Neural progenitor cell (in vitro differentiated cells): ENCODE data around the gene PIGV. TPM values are rescaled to one million over a fixed set of nuclear protein-coding genes. Genes with fewer than 3 reads are reported as not detected.

Experiments
- DNase-seq: peaks from one replicate; pipeline ENCODE4 v3.0.0-alpha.2; 2016; ENCODE audit warnings: low spot score
- H2AFZ ChIP-seq: fragments of 200-600 bp; sonication (generic); replicated peaks from 2 replicates; pipeline ENCODE4 v1.6.1; 2016; ENCODE audit warnings: antibody characterized with exemption
- H3F3A ChIP-seq: fragments of 200-600 bp; sonication (generic); 2 replicates; pipeline ENCODE4 v1.6.1; 2016; ENCODE audit warnings: antibody characterized with exemption, low read depth
- H3K27ac ChIP-seq: fragments of 200-600 bp; sonication (generic); 2 replicates; pipeline ENCODE4 v1.5.1; 2016; ENCODE audit warnings: mild to moderate bottlenecking
- H3K27me3 ChIP-seq: fragments of 200-600 bp; sonication (generic); 2 replicates; pipeline ENCODE4 v1.6.1; 2016; ENCODE audit warnings: mild to moderate bottlenecking, moderate library complexity
- H3K36me3 ChIP-seq: fragments of 200-600 bp; sonication (generic); 2 replicates; pipeline ENCODE4 v1.5.1; 2016
- H3K4me1 ChIP-seq: fragments of 200-600 bp; sonication (generic); 2 replicates; pipeline ENCODE4 v1.6.1; 2016; ENCODE audit warnings: mixed run types
- H3K4me2 ChIP-seq: fragments of 200-600 bp; sonication (generic); 2 replicates; pipeline ENCODE4 v1.6.1; 2016
- H3K4me3 ChIP-seq: fragments of 200-600 bp; sonication (generic); 2 replicates; pipeline ENCODE4 v1.5.1; 2016
- H3K79me2 ChIP-seq: fragments of 200-600 bp; sonication (generic); 2 replicates; pipeline ENCODE4 v1.6.1; 2016; ENCODE audit warnings: low read depth
- H3K9ac ChIP-seq: fragments of 200-600 bp; sonication (generic); 2 replicates; pipeline ENCODE4 v1.6.1; 2016
- H3K9me3 ChIP-seq: fragments of 200-600 bp; sonication (generic); 2 replicates; pipeline ENCODE4 v1.5.1; 2016; ENCODE audit warnings: low read depth
- H4K20me1 ChIP-seq: fragments of 200-600 bp; sonication (generic); 2 replicates; pipeline ENCODE4 v1.6.1; 2016; ENCODE audit warnings: low read depth
- H3K27ac Mint-ChIP-seq: 3 replicates; pipeline ENCODE4 v1.8.0; 2021; ENCODE audit warnings: mixed read lengths
- H3K27me3 Mint-ChIP-seq: 2 replicates; pipeline ENCODE4 v1.8.0; 2022; ENCODE audit warnings: low read depth, mild to moderate bottlenecking, inconsistent platforms, moderate library complexity, mixed read lengths; ENCODE audit not compliant: insufficient read depth
- H3K36me3 Mint-ChIP-seq: 3 replicates; pipeline ENCODE4 v1.8.0; 2021; ENCODE audit warnings: mixed read lengths
- H3K4me1 Mint-ChIP-seq: 3 replicates; pipeline ENCODE4 v1.8.0; 2021; ENCODE audit warnings: mixed read lengths
- H3K4me3 Mint-ChIP-seq: 3 replicates; pipeline ENCODE4 v1.8.0; 2021; ENCODE audit warnings: mild to moderate bottlenecking, moderate library complexity, mixed read lengths
- H3K9me3 Mint-ChIP-seq: 3 replicates; pipeline ENCODE4 v1.8.0; 2020; ENCODE audit warnings: mixed read lengths
- CTCF ChIP-seq: fragments of 200-600 bp; sonication (generic); IDR thresholded peaks from 2 replicates; pipeline ENCODE4 v1.5.1; 2017; ENCODE audit warnings: antibody characterized with exemption, mild to moderate bottlenecking
- EZH2 ChIP-seq: fragments of 200-600 bp; sonication (generic); IDR thresholded peaks from 2 replicates; pipeline ENCODE4 v1.6.1; 2017; ENCODE audit warnings: antibody characterized with exemption, mild to moderate bottlenecking, moderate library complexity
- EZH2phosphoT487 ChIP-seq: fragments of 200-600 bp; sonication (generic); IDR thresholded peaks from 2 replicates; pipeline ENCODE4 v1.6.1; 2017; ENCODE audit warnings: antibody characterized with exemption
- total RNA-seq: library from RNA; depleted of rRNA; stranded (reverse); fragments of >200 nt; gene quantifications from 2 replicates; pipeline ENCODE4 v1.2.3, GENCODE V29; 2015; ENCODE audit warnings: low replicate concordance

Gene PIGV
- total RNA-seq, 1 donor from 2014 or later: 19.4 TPM

GRCh38 chr1:26775666-26776065 is 12.1 kb upstream of the PIGV start:
- Histone ChIP-seq H3K4me1 (no peaks in the 10 kb centered on the region), H3F3A (peaks cover 15% of the 10 kb centered on the region), H3K9ac (no peak overlapping the region), H3K79me2 (peaks cover 23% of the 10 kb centered on the region), H3K4me2 (no peak overlapping the region), H3K27me3 (no peaks in the 10 kb centered on the region), H3K9me3 (no peaks in the 10 kb centered on the region), H2AFZ (no peak overlapping the region), H3K4me3 (no peak overlapping the region), H3K27ac (no peak overlapping the region), H4K20me1 (peaks cover 45% of the 10 kb centered on the region), H3K36me3 (peaks cover 10% of the 10 kb centered on the region)
- Mint-ChIP-seq H3K4me1 (peaks cover 3% of the 10 kb centered on the region), H3K4me3 (no peak overlapping the region), H3K27ac (no peak overlapping the region), H3K36me3 (peaks cover 66% of the 10 kb centered on the region), H3K27me3 (peaks cover 5% of the 10 kb centered on the region), H3K9me3 (no peaks in the 10 kb centered on the region)
- no peak for DNase-seq
- TF ChIP-seq EZH2: no peak
- TF ChIP-seq EZH2phosphoT487: no peak
- TF ChIP-seq CTCF: no peak

- no peak overlapping the region for H3K27ac Mint-ChIP-seq
- H3K9me3 ChIP-seq: no peaks in the 10 kb centered on the region
- H3K4me2 ChIP-seq: no peak overlapping the region
- no peak overlapping the region for H3K4me3 ChIP-seq
- H3K27me3 Mint-ChIP-seq: peaks cover 7% of the 10 kb centered on the region
- peaks cover 66% of the 10 kb centered on the region for H4K20me1 ChIP-seq
- H3K79me2 ChIP-seq: peaks cover 33% of the 10 kb centered on the region
- no peaks in the 10 kb centered on the region for H3K27me3 ChIP-seq
- no peak overlapping the region for H3K4me3 Mint-ChIP-seq
- no peak for TF ChIP-seq EZH2phosphoT487
- TF ChIP-seq CTCF: no peak
- TF ChIP-seq EZH2: no peak
- H3K27ac ChIP-seq: no peak overlapping the region
- H3K4me1 ChIP-seq: peaks cover 10% of the 10 kb centered on the region
- peaks cover 14% of the 10 kb centered on the region for H3K36me3 ChIP-seq
- H2AFZ ChIP-seq: no peak overlapping the region
- no peaks in the 10 kb centered on the region for H3K9me3 Mint-ChIP-seq
- no peak overlapping the region for H3K9ac ChIP-seq
- DNase-seq: no peak
- H3K4me1 Mint-ChIP-seq: peaks cover 25% of the 10 kb centered on the region
- peaks cover 49% of the 10 kb centered on the region for H3K36me3 Mint-ChIP-seq
- H3F3A ChIP-seq: peaks cover 50% of the 10 kb centered on the region
Observed at GRCh38 chr1:26779098-26779668, 8.6 kb upstream of the PIGV start.

GRCh38 chr1:26780344-26780957 is 7.3 kb upstream of the PIGV start:
- no peak overlapping the region for H3K27ac ChIP-seq
- Mint-ChIP-seq H3K4me1 (peaks cover 36% of the 10 kb centered on the region), H3K27me3 (peaks cover 4% of the 10 kb centered on the region), H3K27ac (no peak overlapping the region), H3K36me3 (peaks cover 36% of the 10 kb centered on the region), H3K9me3 (no peaks in the 10 kb centered on the region), H3K4me3 (no peak overlapping the region)
- H3K79me2 ChIP-seq: peaks cover 33% of the 10 kb centered on the region
- H3K4me2 ChIP-seq: no peak overlapping the region
- H2AFZ ChIP-seq: no peak overlapping the region
- H3K9me3 ChIP-seq: no peaks in the 10 kb centered on the region
- DNase-seq: no peak
- peaks cover 63% of the 10 kb centered on the region for H3F3A ChIP-seq
- H3K4me1 ChIP-seq: peaks cover 10% of the 10 kb centered on the region
- TF ChIP-seq EZH2phosphoT487: no peak
- TF ChIP-seq EZH2: no peak
- no peak for TF ChIP-seq CTCF
- H4K20me1 ChIP-seq: peaks cover 61% of the 10 kb centered on the region
- no peaks in the 10 kb centered on the region for H3K27me3 ChIP-seq
- H3K4me3 ChIP-seq: no peak overlapping the region
- no peak overlapping the region for H3K9ac ChIP-seq
- peaks cover 14% of the 10 kb centered on the region for H3K36me3 ChIP-seq
